HG02981 (cell line): Measurements from ENCODE around the gene ATXN2.
"Not testable (repeated sequence)": the region's sequence is repeated elsewhere in the genome, so short reads cannot be mapped to it uniquely, and the experiment has no call there.

Experiments used
- ATAC-seq: cut with Tn5 transposase; IDR thresholded peaks from one replicate; pipeline ENCODE4 v1.9.1; 2021; ENCODE audit warnings: mild to moderate bottlenecking, moderate library complexity; ENCODE audit not compliant: unreplicated experiment

The ATXN2 gene

GRCh38 chr12:111602348-111602747, 3.2 kb upstream of the ATXN2 start:
- ATAC-seq, result no peak

- not testable (repeated sequence) for ATAC-seq
Observed at GRCh38 chr12:111600986-111601385, 1.9 kb upstream of the ATXN2 start.

- ATAC-seq, result no peak
Observed at GRCh38 chr12:111600205-111600642, 1.1 kb upstream of the ATXN2 start.

GRCh38 chr12:111599453-111600204, 514 bp upstream of the ATXN2 start:
- peak; percentile 62 for ATAC-seq

- peak; percentile 10 for ATAC-seq
Observed at GRCh38 chr12:111597831-111598636, 1.1 kb downstream of the ATXN2 start.

- ATAC-seq, result no peak
Observed at GRCh38 chr12:111596985-111597830, 1.9 kb downstream of the ATXN2 start.

GRCh38 chr12:111595341-111595835, 3.7 kb downstream of the ATXN2 start:
- ATAC-seq, result not testable (repeated sequence)

GRCh38 chr12:111591399-111592010, 7.6 kb downstream of the ATXN2 start:
- not testable (repeated sequence) for ATAC-seq

GRCh38 chr12:111590552-111590951, 8.6 kb downstream of the ATXN2 start:
- no peak for ATAC-seq

- no peak for ATAC-seq
Observed at GRCh38 chr12:111589601-111590000, 9.5 kb downstream of the ATXN2 start.

- ATAC-seq, result no peak
Observed at GRCh38 chr12:111588010-111588409, 11.1 kb downstream of the ATXN2 start.

GRCh38 chr12:111586986-111587385, 12.1 kb downstream of the ATXN2 start:
- ATAC-seq, result no peak

GRCh38 chr12:111585690-111586089, 13.4 kb downstream of the ATXN2 start:
- ATAC-seq, result no peak

- no peak for ATAC-seq
Observed at GRCh38 chr12:111584959-111585358, 14.2 kb downstream of the ATXN2 start.

- ATAC-seq, result not testable (repeated sequence)
Observed at GRCh38 chr12:111583506-111583905, 15.6 kb downstream of the ATXN2 start.

GRCh38 chr12:111582133-111582747, 16.9 kb downstream of the ATXN2 start:
- ATAC-seq, result no peak

GRCh38 chr12:111581434-111582132, 17.5 kb downstream of the ATXN2 start:
- ATAC-seq, result no peak

GRCh38 chr12:111580737-111581136, 18.4 kb downstream of the ATXN2 start:
- ATAC-seq, result no peak

GRCh38 chr12:111580119-111580425, 19.0 kb downstream of the ATXN2 start:
- no peak for ATAC-seq

GRCh38 chr12:111578971-111579340, 20.2 kb downstream of the ATXN2 start:
- no peak for ATAC-seq
